GM12872 (cell line): ENCODE results near the gene STK32A.

Source experiments
- TF ChIP-seq, protein P1 (sequence below): IDR thresholded peaks from 3 replicates; pipeline ENCODE4 v1.5.1; 2011; ENCODE audit warnings: low read depth, mild to moderate bottlenecking, low read length, moderate library complexity; ENCODE audit not compliant: insufficient read depth

The STK32A gene

DNA sequence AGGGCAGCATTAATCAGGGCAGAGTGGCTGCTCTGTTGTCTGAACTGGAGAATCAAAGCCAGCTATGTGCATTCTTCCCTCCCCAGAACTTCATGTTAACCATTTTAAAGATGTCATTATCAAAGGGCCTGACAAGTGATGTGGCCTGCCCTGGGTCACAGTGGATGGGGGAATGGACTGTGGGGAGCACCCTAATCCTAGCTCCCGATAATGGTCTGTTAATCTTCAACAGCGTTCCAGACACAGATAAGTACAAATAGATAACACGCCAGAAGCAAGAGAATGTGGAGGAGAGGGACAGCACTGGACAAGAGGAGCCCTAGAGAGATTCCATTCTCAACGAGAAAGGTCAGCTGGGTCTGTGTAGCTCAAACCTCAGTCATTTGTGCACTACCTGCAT is 197.5 kb downstream of the STK32A start:
- TF ChIP-seq, protein P1, sequence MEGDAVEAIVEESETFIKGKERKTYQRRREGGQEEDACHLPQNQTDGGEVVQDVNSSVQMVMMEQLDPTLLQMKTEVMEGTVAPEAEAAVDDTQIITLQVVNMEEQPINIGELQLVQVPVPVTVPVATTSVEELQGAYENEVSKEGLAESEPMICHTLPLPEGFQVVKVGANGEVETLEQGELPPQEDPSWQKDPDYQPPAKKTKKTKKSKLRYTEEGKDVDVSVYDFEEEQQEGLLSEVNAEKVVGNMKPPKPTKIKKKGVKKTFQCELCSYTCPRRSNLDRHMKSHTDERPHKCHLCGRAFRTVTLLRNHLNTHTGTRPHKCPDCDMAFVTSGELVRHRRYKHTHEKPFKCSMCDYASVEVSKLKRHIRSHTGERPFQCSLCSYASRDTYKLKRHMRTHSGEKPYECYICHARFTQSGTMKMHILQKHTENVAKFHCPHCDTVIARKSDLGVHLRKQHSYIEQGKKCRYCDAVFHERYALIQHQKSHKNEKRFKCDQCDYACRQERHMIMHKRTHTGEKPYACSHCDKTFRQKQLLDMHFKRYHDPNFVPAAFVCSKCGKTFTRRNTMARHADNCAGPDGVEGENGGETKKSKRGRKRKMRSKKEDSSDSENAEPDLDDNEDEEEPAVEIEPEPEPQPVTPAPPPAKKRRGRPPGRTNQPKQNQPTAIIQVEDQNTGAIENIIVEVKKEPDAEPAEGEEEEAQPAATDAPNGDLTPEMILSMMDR = no peak

DNA sequence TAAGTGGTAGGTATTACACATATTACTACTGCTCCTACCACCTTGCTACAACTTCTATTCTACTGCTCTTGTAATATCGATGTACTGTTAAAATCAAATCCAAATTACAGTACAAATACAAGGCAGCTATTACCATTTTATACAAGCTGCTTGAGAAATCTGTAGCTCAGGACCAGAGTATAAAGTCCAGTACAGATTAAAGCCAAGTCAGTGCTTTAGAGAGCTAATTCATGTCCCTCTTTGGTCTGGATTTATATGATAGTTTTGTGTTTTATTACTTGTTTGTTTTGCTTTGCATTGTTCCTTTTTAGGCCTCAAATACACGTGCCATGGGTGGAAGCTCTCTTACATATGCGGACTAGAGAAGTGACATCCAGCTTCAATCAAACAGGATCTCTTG is 199.2 kb downstream of the STK32A start:
- TF ChIP-seq, protein P1 = no peak

DNA sequence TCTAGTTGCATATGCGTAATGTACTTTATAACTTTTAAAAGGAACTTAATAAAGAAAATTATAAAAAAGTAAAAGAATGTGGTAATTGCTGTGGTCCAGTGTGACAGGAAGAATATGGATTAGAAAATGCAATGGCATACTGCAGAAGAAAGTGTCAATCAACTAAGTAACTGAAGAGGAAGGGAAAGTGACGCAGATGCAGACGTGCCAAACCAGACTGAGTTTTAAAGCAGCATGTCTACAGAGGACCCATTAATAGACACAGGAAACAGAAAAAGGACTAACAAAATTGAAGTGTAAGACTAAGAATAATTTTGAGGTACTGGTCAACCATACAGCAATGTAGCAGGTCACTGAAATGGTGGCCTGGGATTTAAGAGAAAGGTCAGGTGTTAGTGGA is 201.8 kb downstream of the STK32A start:
- TF ChIP-seq, protein P1 = no peak

DNA sequence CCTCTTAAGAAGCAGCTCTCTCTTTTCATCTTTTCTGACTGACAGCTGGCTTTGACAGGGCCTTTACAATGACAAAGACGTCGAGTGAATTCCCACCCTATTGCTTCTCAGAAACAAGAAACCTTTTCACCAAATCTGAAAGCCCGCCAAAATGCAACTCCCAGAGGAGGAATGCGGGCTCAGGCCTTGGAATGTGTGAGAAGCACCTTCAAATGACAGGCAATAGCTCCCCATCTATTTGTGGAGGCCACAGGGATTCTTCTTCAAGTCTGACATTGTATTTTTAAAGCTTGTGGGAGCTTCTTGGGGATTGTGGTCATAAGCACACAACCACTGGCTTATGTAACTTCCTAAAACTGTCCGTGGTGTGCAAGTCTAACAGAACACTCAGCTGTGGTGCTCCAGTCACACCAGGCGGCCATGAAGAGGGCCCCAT is 202.4 kb downstream of the STK32A start:
- TF ChIP-seq, protein P1 = no peak
